ENCODE measurements around the gene PPP1R10. TPM values are rescaled to one million over a fixed set of nuclear protein-coding genes. Genes with fewer than 3 reads are reported as not detected.
A peak's percentile ranks its signal among the peaks of the same experiment; 100 is the strongest.

Gene PPP1R10
- total and polyA plus RNA-seq, 2 of the 13 experiments (the other 11 are each of a cell fraction or from before 2014, with no cell fraction given), result 26.3 to 38.4 TPM

- Histone ChIP-seq H4K20me1 (ENCODE audit: insufficient read depth, low read length) (peaks cover 12% of the 10 kb centered on the region), H3K27me3 (ENCODE audit: control insufficient read depth in 1 of 2, insufficient read depth in 2 of 2, low read length in 2 of 2) (no peaks in the 10 kb centered on the region; a peak in 1 of 5 replicates), H2AFZ (ENCODE audit: low read length) (no peak overlapping the region), H3K9ac (ENCODE audit: insufficient read depth, low read depth, low read length) (no peak overlapping the region), H3K4me3 (replicated peaks in 1 of 3; ENCODE audit: insufficient read depth in 1 of 3, low read depth in 2 of 3, low read length in 3 of 3) (no peak overlapping the region), H3K9me3 (ENCODE audit: low read length) (no peaks in the 10 kb centered on the region), H3K27ac (ENCODE audit: extremely low read length, insufficient read depth, low read length) (no peak overlapping the region), H3K79me2 (ENCODE audit: insufficient read depth, low read length) (peaks cover 25% of the 10 kb centered on the region), H3K4me2 (ENCODE audit: low read depth, low read length) (no peak overlapping the region), H3K36me3 (replicated peaks in 1 of 2; ENCODE audit: control insufficient read depth in 1 of 2, insufficient read depth in 2 of 2, low read length in 2 of 2) (peaks cover 9 to 20% of the 10 kb centered on the region in 2 experiments), H3K4me1 (ENCODE audit: insufficient read depth, low read length) (peaks cover 22% of the 10 kb centered on the region)
- BruUV-seq (replicated peaks), result no TSS peak
- ATAC-seq (no peak), FAIRE-seq (no peak), DNase-seq (ENCODE audit: low spot score) (no peak)
- in situ Hi-C loops (cut with HindIII; ENCODE audit: extremely low pct_ligation_motif_present, low pct_unique_long_range_greater_than_20kb) (no loop called here), intact Hi-C loops (cut with micrococcal nuclease; ENCODE audit: unreplicated experiment) (no loop called here)
- 83% methylated on average over 6 of the region's 6 CpGs for WGBS (ENCODE audit: low lambda C conversion rate)
- ChIA-PET POLR2A (interaction anchor here (0.5 to 4.8 kb wide), 22 partner anchors 12 to 113 kb away, joined by 3 to 172 read pairs (median 5); partner anchors contain the start of genes ABCF1, ATAT1, C6orf136 and DHX16), CTCF (ENCODE audit: low intra/inter-chr PET ratio, low total read pairs) (no interaction called here)
- TF ChIP-seq POLR2AphosphoS5 (IDR thresholded peaks at IDR 0.05; ENCODE audit: low read depth, low read length) (peak; percentile 14; the same call in 1 of the 2 replicates), POLR2A (IDR thresholded peaks at IDR 0.05; ENCODE audit: insufficient read depth in 1 of 2, low read depth in 2 of 2, low read length in 2 of 2) (peak in 1 of 2 experiments; percentile 69; a peak in 3 of 4 replicates), PRMT3 (CRISPR knock-in tag; IDR thresholded peaks at IDR 0.05; ENCODE audit: borderline replicate concordance, low read depth) (0 out of 2 replicates have a peak, but pooled peaks have one; percentile 47), TARDBP (CRISPR knock-in tag; IDR thresholded peaks at IDR 0.05) (0 out of 2 replicates have a peak, but pooled peaks have one; percentile 33), ZNF672 (CRISPR knock-in tag; IDR thresholded peaks at IDR 0.05) (no peak), SRSF4 (IDR thresholded peaks at IDR 0.05; ENCODE audit: low read depth, low read length, poor library complexity, severe bottlenecking) (peak; percentile 36), ZNF556 (CRISPR knock-in tag; IDR thresholded peaks at IDR 0.05; ENCODE audit: borderline replicate concordance) (no peak), ADNP (CRISPR knock-in tag; IDR thresholded peaks at IDR 0.05) (no peak), NR2F2 (IDR thresholded peaks at IDR 0.05; ENCODE audit: borderline replicate concordance, low read depth) (0 out of 2 replicates have a peak, but pooled peaks have one; percentile 11), ZNF207 (IDR thresholded peaks at IDR 0.05; ENCODE audit: borderline replicate concordance) (no peak), ATF6 (CRISPR knock-in tag; conservative IDR thresholded peaks at IDR 0.05) (no peak), ATF1 (CRISPR knock-in tag; IDR thresholded peaks at IDR 0.05) (0 out of 2 replicates have a peak, but pooled peaks have one; percentile 7), DBP (CRISPR knock-in tag; IDR thresholded peaks at IDR 0.05; ENCODE audit: not compliant biosample characterization) (no peak)
- TF ChIP-seq, protein P1, sequence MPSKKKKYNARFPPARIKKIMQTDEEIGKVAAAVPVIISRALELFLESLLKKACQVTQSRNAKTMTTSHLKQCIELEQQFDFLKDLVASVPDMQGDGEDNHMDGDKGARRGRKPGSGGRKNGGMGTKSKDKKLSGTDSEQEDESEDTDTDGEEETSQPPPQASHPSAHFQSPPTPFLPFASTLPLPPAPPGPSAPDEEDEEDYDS (CRISPR knock-in tag; IDR thresholded peaks at IDR 0.05), result peak; percentile 14; the same call in 1 of the 2 replicates
- TF ChIP-seq, protein P2, sequence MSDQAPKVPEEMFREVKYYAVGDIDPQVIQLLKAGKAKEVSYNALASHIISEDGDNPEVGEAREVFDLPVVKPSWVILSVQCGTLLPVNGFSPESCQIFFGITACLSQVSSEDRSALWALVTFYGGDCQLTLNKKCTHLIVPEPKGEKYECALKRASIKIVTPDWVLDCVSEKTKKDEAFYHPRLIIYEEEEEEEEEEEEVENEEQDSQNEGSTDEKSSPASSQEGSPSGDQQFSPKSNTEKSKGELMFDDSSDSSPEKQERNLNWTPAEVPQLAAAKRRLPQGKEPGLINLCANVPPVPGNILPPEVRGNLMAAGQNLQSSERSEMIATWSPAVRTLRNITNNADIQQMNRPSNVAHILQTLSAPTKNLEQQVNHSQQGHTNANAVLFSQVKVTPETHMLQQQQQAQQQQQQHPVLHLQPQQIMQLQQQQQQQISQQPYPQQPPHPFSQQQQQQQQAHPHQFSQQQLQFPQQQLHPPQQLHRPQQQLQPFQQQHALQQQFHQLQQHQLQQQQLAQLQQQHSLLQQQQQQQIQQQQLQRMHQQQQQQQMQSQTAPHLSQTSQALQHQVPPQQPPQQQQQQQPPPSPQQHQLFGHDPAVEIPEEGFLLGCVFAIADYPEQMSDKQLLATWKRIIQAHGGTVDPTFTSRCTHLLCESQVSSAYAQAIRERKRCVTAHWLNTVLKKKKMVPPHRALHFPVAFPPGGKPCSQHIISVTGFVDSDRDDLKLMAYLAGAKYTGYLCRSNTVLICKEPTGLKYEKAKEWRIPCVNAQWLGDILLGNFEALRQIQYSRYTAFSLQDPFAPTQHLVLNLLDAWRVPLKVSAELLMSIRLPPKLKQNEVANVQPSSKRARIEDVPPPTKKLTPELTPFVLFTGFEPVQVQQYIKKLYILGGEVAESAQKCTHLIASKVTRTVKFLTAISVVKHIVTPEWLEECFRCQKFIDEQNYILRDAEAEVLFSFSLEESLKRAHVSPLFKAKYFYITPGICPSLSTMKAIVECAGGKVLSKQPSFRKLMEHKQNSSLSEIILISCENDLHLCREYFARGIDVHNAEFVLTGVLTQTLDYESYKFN (CRISPR knock-in tag; conservative IDR thresholded peaks at IDR 0.05), result 0 out of 2 replicates have a peak, but pooled peaks have one; percentile 26
Observed at GRCh38 chr6:30612687-30613248, 4.3 kb downstream of the PPP1R10 start.
